HepG2 (cell line): ENCODE measurements around the gene AGAP3. TPM values are rescaled to one million over a fixed set of nuclear protein-coding genes. Genes with fewer than 3 reads are reported as not detected.

Experiments used
- ATAC-seq: fragments of 200-7000 bp; cut with Tn5 transposase; 3 replicates; pipeline ENCODE4 v1.9.1; 2020; ENCODE audit warnings: mild to moderate bottlenecking, moderate library complexity
- BruUV-seq: library from RNA; stranded (reverse); fragments of 400-500 nt; replicated peaks from 2 replicates; lab custom pipeline; 2021; lab: Mats Ljungman, UMichigan
- CTCF ChIA-PET: fragments of 300-600 bp; formaldehyde crosslinking; extraction: SDS; loops from one replicate; lab custom pipeline; 2021; ENCODE audit warnings: low total read pairs, inconsistent platforms, low intra/inter-chr PET ratio; lab: Yijun Ruan, JAX
- POLR2A ChIA-PET: fragments of 350-600 bp; sonication (Branson Sonifier 250); formaldehyde crosslinking; loops from one replicate; lab custom pipeline; 2020; ENCODE audit warnings: antibody characterized with exemption, inconsistent platforms; lab: Yijun Ruan, JAX
- DNase-seq: peaks from one replicate; pipeline ENCODE4 v3.0.0-alpha.2; 2015; ENCODE audit warnings: low spot score
- FAIRE-seq: peaks from 3 replicates; lab custom pipeline; 2011; peaks lifted over from hg19 to GRCh38; lab: Jason Lieb, UNC
- H2AFZ ChIP-seq: one replicate; pipeline ENCODE4 v1.6.1; 2011; ENCODE audit warnings: low read length, inconsistent platforms
- H3K27ac ChIP-seq: fragments of 300-600 bp; 3 replicates; pipeline ENCODE4 v1.8.0; 2011; ENCODE audit warnings: mixed run types, mild to moderate bottlenecking, mixed read lengths, low read length, inconsistent platforms; ENCODE audit not compliant: insufficient read depth; ENCODE audit errors: extremely low read length
- H3K27me3 ChIP-seq, 2 experiments: fragments of 200-600 bp in 1 of 2; 2 replicates in 1 of 2; 3 replicates in 1 of 2; pipeline versions ENCODE4 v1.6.0 to v1.8.0; 2011; ENCODE audit warnings: low read length in 2 of 2, mild to moderate bottlenecking in 2 of 2, moderate library complexity in 2 of 2, inconsistent platforms in 1 of 2; ENCODE audit not compliant: insufficient read depth in 2 of 2, control insufficient read depth in 1 of 2
- H3K36me3 ChIP-seq, 2 experiments: fragments of 200-600 bp in 1 of 2; replicated peaks in 1 of 2; 2 replicates in 1 of 2; 3 replicates in 1 of 2; pipeline versions ENCODE4 v1.5.1 to v1.8.0; 2011; ENCODE audit warnings: low read length in 2 of 2, inconsistent platforms in 1 of 2; ENCODE audit not compliant: insufficient read depth in 2 of 2, control insufficient read depth in 1 of 2
- H3K4me1 ChIP-seq: 2 replicates; pipeline ENCODE4 v1.5.1; 2012; ENCODE audit warnings: low read length, inconsistent platforms; ENCODE audit not compliant: insufficient read depth
- H3K4me2 ChIP-seq: 2 replicates; pipeline ENCODE4 v1.6.0; 2011; ENCODE audit warnings: low read depth, low read length, inconsistent platforms
- H3K4me3 ChIP-seq, 3 experiments: fragments of 200-600 bp in 1 of 3; sonication (generic), shearing (Covaris generic) in 1 of 3; replicated peaks in 1 of 3; 2 replicates each; pipeline ENCODE4 v1.5.1; 2011 to 2016; ENCODE audit warnings: low read length in 3 of 3, inconsistent platforms in 2 of 3, low read depth in 2 of 3, mild to moderate bottlenecking in 2 of 3, control low read depth in 1 of 3, mixed read lengths in 1 of 3; ENCODE audit not compliant: insufficient read depth in 1 of 3
- H3K79me2 ChIP-seq: one replicate; pipeline ENCODE4 v1.6.1; 2011; ENCODE audit warnings: low read length, inconsistent platforms; ENCODE audit not compliant: insufficient read depth
- H3K9ac ChIP-seq: 2 replicates; pipeline ENCODE4 v1.6.0; 2011; ENCODE audit warnings: mild to moderate bottlenecking, low read depth, low read length, inconsistent platforms; ENCODE audit not compliant: insufficient read depth
- H3K9me3 ChIP-seq: 2 replicates; pipeline ENCODE4 v1.5.1; 2012; ENCODE audit warnings: mild to moderate bottlenecking, low read length
- H4K20me1 ChIP-seq: 2 replicates; pipeline ENCODE4 v1.6.0; 2011; ENCODE audit warnings: inconsistent platforms, mild to moderate bottlenecking, low read length, moderate library complexity; ENCODE audit not compliant: insufficient read depth
- PHB2 ChIP-seq: fragments of 450-650 bp; IDR thresholded peaks from 2 replicates; pipeline ENCODE4 v1.6.1; 2018; ENCODE audit not compliant: partially characterized antibody
- SIN3B ChIP-seq: fragments of 150-350 bp; IDR thresholded peaks from 2 replicates; pipeline ENCODE4 v1.6.1; 2014; ENCODE audit warnings: low read length
- TOPORS ChIP-seq: sonication (generic); formaldehyde crosslinking; IDR thresholded peaks from 2 replicates; pipeline ENCODE4 v1.8.0; 2023; ENCODE audit warnings: mild to moderate bottlenecking, missing genetic modification reagents
- ZNF670 ChIP-seq: sonication (generic); formaldehyde crosslinking; IDR thresholded peaks from 2 replicates; pipeline ENCODE4 v1.8.0; 2022; ENCODE audit warnings: mild to moderate bottlenecking, missing genetic modification reagents, borderline replicate concordance
- ZSCAN21 ChIP-seq: sonication (generic); formaldehyde crosslinking; IDR thresholded peaks from 2 replicates; pipeline ENCODE4 v1.8.0; 2022; ENCODE audit warnings: mild to moderate bottlenecking, missing genetic modification reagents, moderate library complexity, borderline replicate concordance
- WGBS: methylation state at CpG from one replicate; pipeline ENCODE4 v1.1.6; 2017; ENCODE audit warnings: low lambda C conversion rate; 5-methylcytosine and 5-hydroxymethylcytosine counted together
- in situ Hi-C: cut with HindIII; loops from 2 replicates; pipeline ENCODE4 v1.10.0; 2017; ENCODE audit warnings: low pct_unique_long_range_greater_than_20kb; ENCODE audit not compliant: extremely low pct_ligation_motif_present
- intact Hi-C: fragments of 100-400 bp; cut with micrococcal nuclease; formaldehyde crosslinking; loops from one replicate; pipeline ENCODE4 v1.10.0; 2022; ENCODE audit not compliant: unreplicated experiment
- polyA plus RNA-seq, 8 experiments: library from polyadenylated mRNA; depleted of rRNA in 3 of 8; stranded (reverse) in 7 of 8; unstranded in 1 of 8; fragments of >200 nt; fragmentation: Illumina TruSeq in 4 of 8; extraction: Trizol in 4 of 8; gene quantifications; 2 replicates each; pipeline versions ENCODE4 v1.2.1 to v1.2.3, GENCODE V29; 2011 to 2016; ENCODE audit warnings: low read depth in 4 of 8, missing spikeins in 1 of 8, mixed read lengths in 1 of 8; ENCODE audit not compliant: insufficient read depth in 1 of 8
- total RNA-seq, 5 experiments: library from RNA; depleted of rRNA; stranded (reverse); fragments of >200 nt; fragmentation: Illumina TruSeq; extraction: Trizol; gene quantifications; 2 replicates each; pipeline ENCODE4 v1.2.3, GENCODE V29; 2016; ENCODE audit warnings: low read depth in 1 of 5

AGAP3 gene
- total and polyA plus RNA-seq, 2 of the 13 experiments (the other 11 are each of a cell fraction or from before 2014, with no cell fraction given): 31.3 to 61.4 TPM

DNA sequence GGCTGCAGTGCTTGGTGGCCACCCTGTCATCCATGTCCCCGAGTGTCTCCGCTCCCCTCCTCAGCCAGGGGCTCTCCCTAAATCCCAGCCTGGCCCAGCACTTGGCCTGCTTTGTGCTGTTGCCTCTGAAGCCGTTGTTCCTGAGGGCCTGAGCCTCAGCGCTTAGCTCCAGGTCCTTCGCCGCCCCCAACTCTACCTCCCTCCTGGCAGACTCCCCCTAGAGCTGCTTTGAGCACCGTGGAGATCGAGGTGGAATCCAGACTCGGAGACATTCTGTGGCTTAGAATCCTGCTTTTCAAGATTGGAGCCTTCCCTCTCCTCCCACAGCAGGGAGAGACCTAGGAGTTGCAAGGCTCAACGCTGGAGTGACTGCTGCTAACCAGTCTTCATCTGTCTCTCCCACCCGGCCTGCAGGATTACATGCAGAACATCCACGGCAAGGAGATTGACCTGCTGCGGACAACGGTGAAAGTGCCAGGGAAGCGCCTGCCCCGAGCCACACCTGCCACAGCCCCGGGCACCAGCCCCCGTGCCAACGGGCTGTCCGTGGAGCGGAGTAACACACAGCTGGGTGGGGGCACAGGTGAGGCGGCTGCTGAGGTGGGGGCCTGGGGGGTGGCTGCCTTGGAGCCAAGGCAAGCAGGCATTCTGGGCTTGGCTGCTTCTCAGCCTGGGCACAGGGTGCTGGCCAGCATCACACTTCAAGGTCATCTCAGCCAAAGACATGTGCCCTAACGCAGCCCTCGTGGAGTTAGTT lies 47.9 kb downstream of the AGAP3 start:
- DNase-seq: no peak
- no peak for FAIRE-seq
- Histone ChIP-seq H3K36me3 (peaks cover 15 to 71% of the 10 kb centered on the region in 2 experiments), H2AFZ (no peak overlapping the region), H3K4me1 (no peaks in the 10 kb centered on the region), H3K27ac (no peak overlapping the region), H3K27me3 (no peaks in the 10 kb centered on the region), H3K79me2 (no peaks in the 10 kb centered on the region), H4K20me1 (no peaks in the 10 kb centered on the region), H3K4me2 (no peak overlapping the region), H3K4me3 (no peak overlapping the region), H3K9ac (no peak overlapping the region), H3K9me3 (no peaks in the 10 kb centered on the region)
- ChIA-PET CTCF (no interaction called here), POLR2A (no interaction called here)
- no peak for ATAC-seq
- in situ Hi-C loops: no loop called here
- WGBS: 98% methylated on average over 22 of the region's 24 CpGs
- BruUV-seq: no TSS peak
- TF ChIP-seq TOPORS: no peak
- intact Hi-C loops: loop anchor here (10.0 kb wide), 1 partner anchor 171 kb away; no protein-coding TSS in a partner anchor

DNA sequence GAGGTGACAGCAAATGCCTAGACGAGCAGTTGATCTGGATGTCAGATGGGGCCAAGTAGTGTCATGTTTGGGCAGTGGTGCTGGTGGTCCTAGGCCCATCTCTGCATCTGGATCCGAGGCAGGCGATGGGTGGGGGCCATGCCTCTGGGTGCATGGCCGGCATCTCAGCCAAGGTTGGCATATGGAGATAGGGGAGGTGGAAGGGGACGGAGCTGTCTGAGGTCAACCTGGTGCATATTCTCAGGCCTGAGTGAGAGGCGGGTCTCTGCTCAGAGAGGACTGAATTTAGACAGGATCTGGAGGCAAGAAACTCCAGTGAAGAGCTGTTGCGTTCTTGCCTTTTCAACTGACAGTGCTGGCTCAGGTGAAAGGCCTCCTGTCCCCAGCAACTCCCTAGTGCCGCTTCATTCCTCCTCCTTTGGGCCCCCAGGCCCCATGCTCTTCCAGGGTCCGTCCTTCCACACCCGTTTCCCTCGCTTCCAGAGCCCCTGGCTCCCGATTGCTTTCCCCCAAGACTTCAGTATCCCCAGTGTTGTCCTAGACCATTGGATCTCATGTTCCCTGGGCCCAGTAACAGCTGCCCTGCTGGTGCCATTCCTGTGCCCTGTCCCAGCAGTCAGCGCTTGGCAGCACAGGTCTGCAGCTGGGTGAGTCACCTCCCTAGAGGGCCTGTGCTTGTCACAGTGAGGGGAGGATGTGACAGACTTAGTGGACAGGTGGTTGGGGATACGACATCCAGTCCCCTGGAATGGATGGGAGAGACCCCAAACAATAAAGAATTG lies 48.7 kb downstream of the AGAP3 start:
- Histone ChIP-seq H3K9ac (no peak overlapping the region), H3K4me3 (no peak overlapping the region), H3K4me1 (no peaks in the 10 kb centered on the region), H2AFZ (no peak overlapping the region), H3K27me3 (no peaks in the 10 kb centered on the region), H3K4me2 (no peak overlapping the region), H3K27ac (no peak overlapping the region), H3K79me2 (no peaks in the 10 kb centered on the region), H4K20me1 (no peaks in the 10 kb centered on the region), H3K36me3 (peaks cover 16 to 70% of the 10 kb centered on the region in 2 experiments), H3K9me3 (no peaks in the 10 kb centered on the region)
- ATAC-seq: no peak
- no peak for TF ChIP-seq ZNF670
- no peak for TF ChIP-seq PHB2
- no peak for TF ChIP-seq SIN3B
- no peak for TF ChIP-seq ZSCAN21 (CRISPR knock-in tag)
- WGBS: 99% methylated on average over 10 of the region's 14 CpGs
- intact Hi-C loops (loop anchor here (10.0 kb wide), 1 partner anchor 170 kb away; no protein-coding TSS in a partner anchor), in situ Hi-C loops (no loop called here)
- ChIA-PET POLR2A (no interaction called here), CTCF (no interaction called here)
- no peak for DNase-seq
- FAIRE-seq: no peak
- no TSS peak for BruUV-seq
